Adipocyte (in vitro differentiated cells): ENCODE data around the gene FER1L5.

ENCODE experiments used
- DNase-seq: peaks from one replicate; pipeline ENCODE4 v3.0.0-alpha.2; 2015; ENCODE audit warnings: low read depth
- H3K27me3 ChIP-seq: replicated peaks from 2 replicates; pipeline ENCODE4 v1.7.0; 2013; ENCODE audit warnings: mild to moderate bottlenecking, low read length, moderate library complexity; ENCODE audit not compliant: control insufficient read depth, insufficient read depth
- H3K36me3 ChIP-seq: 2 replicates; pipeline ENCODE4 v1.7.0; 2013; ENCODE audit warnings: low read length, mild to moderate bottlenecking, moderate library complexity; ENCODE audit not compliant: control insufficient read depth, insufficient read depth, severe bottlenecking
- H3K4me1 ChIP-seq: 2 replicates; pipeline ENCODE4 v1.7.0; 2013; ENCODE audit warnings: mild to moderate bottlenecking, low read length, moderate library complexity; ENCODE audit not compliant: control insufficient read depth, insufficient read depth
- H3K4me3 ChIP-seq: 2 replicates; pipeline ENCODE4 v1.7.0; 2013; ENCODE audit warnings: mild to moderate bottlenecking, low read length, moderate library complexity
- H3K9ac ChIP-seq: 2 replicates; pipeline ENCODE4 v1.7.0; 2013; ENCODE audit warnings: mild to moderate bottlenecking, low read length, moderate library complexity
- H3K9me3 ChIP-seq: 2 replicates; pipeline ENCODE4 v1.7.0; 2013; ENCODE audit warnings: mild to moderate bottlenecking, low read length, moderate library complexity; ENCODE audit not compliant: control insufficient read depth

The FER1L5 gene

GRCh38 chr2:96692094-96692971 is 49.8 kb downstream of the FER1L5 start:
- H3K36me3 ChIP-seq = no peaks in the 10 kb centered on the region
- H3K4me3 ChIP-seq = no peak overlapping the region
- peaks cover 4% of the 10 kb centered on the region for H3K27me3 ChIP-seq
- no peak overlapping the region for H3K9ac ChIP-seq
- no peaks in the 10 kb centered on the region for H3K9me3 ChIP-seq
- H3K4me1 ChIP-seq = no peaks in the 10 kb centered on the region
- no peak for DNase-seq

- H3K4me1 ChIP-seq = no peaks in the 10 kb centered on the region
- no peak overlapping the region for H3K4me3 ChIP-seq
- DNase-seq = no peak
- no peaks in the 10 kb centered on the region for H3K27me3 ChIP-seq
- H3K9ac ChIP-seq = no peak overlapping the region
- no peaks in the 10 kb centered on the region for H3K36me3 ChIP-seq
- H3K9me3 ChIP-seq = no peaks in the 10 kb centered on the region
Observed at GRCh38 chr2:96693286-96694200, 51.0 kb downstream of the FER1L5 start.

- H3K9me3 ChIP-seq = no peaks in the 10 kb centered on the region
- H3K9ac ChIP-seq = no peak overlapping the region
- H3K4me1 ChIP-seq = no peaks in the 10 kb centered on the region
- no peaks in the 10 kb centered on the region for H3K36me3 ChIP-seq
- no peak for DNase-seq
- no peak overlapping the region for H3K4me3 ChIP-seq
- H3K27me3 ChIP-seq = no peaks in the 10 kb centered on the region
Observed at GRCh38 chr2:96694279-96694678, 51.7 kb downstream of the FER1L5 start.

GRCh38 chr2:96694816-96695455 is 52.4 kb downstream of the FER1L5 start:
- Histone ChIP-seq H3K4me1 (no peaks in the 10 kb centered on the region), H3K9me3 (no peaks in the 10 kb centered on the region), H3K9ac (no peak overlapping the region), H3K36me3 (no peaks in the 10 kb centered on the region), H3K27me3 (no peaks in the 10 kb centered on the region), H3K4me3 (no peak overlapping the region)
- no peak for DNase-seq

- Histone ChIP-seq H3K4me3 (no peak overlapping the region), H3K36me3 (no peaks in the 10 kb centered on the region)
- DNase-seq = no peak
Observed at GRCh38 chr2:96695602-96696001, 53.0 kb downstream of the FER1L5 start.

GRCh38 chr2:96697476-96697875 is 54.9 kb downstream of the FER1L5 start:
- Histone ChIP-seq H3K4me3 (no peak overlapping the region), H3K9ac (no peak overlapping the region), H3K4me1 (no peaks in the 10 kb centered on the region), H3K27me3 (no peaks in the 10 kb centered on the region), H3K36me3 (no peaks in the 10 kb centered on the region), H3K9me3 (no peaks in the 10 kb centered on the region)
- DNase-seq = no peak

More at GRCh38 chr2:96695602-96696001, 53.0 kb downstream of the FER1L5 start:
- H3K9ac ChIP-seq = no peak overlapping the region
- no peaks in the 10 kb centered on the region for H3K27me3 ChIP-seq
- no peaks in the 10 kb centered on the region for H3K4me1 ChIP-seq
- no peaks in the 10 kb centered on the region for H3K9me3 ChIP-seq

GRCh38 chr2:96698221-96698861 is 55.8 kb downstream of the FER1L5 start:
- Histone ChIP-seq H3K4me1 (no peaks in the 10 kb centered on the region), H3K9ac (no peak overlapping the region), H3K4me3 (no peak overlapping the region), H3K36me3 (no peaks in the 10 kb centered on the region), H3K9me3 (no peaks in the 10 kb centered on the region), H3K27me3 (no peaks in the 10 kb centered on the region)
- no peak for DNase-seq

GRCh38 chr2:96699021-96699420 is 56.5 kb downstream of the FER1L5 start:
- Histone ChIP-seq H3K36me3 (no peaks in the 10 kb centered on the region), H3K4me1 (no peaks in the 10 kb centered on the region), H3K4me3 (no peak overlapping the region), H3K9ac (no peak overlapping the region), H3K9me3 (no peaks in the 10 kb centered on the region), H3K27me3 (no peaks in the 10 kb centered on the region)
- DNase-seq = no peak

- H3K4me1 ChIP-seq = no peaks in the 10 kb centered on the region
- peaks cover 5% of the 10 kb centered on the region for H3K36me3 ChIP-seq
- H3K27me3 ChIP-seq = no peaks in the 10 kb centered on the region
- no peak overlapping the region for H3K9ac ChIP-seq
- no peak overlapping the region for H3K4me3 ChIP-seq
- no peak for DNase-seq
- no peaks in the 10 kb centered on the region for H3K9me3 ChIP-seq
Observed at GRCh38 chr2:96699621-96700020, 57.1 kb downstream of the FER1L5 start.

- H3K9me3 ChIP-seq = no peaks in the 10 kb centered on the region
- H3K36me3 ChIP-seq = peaks cover 5% of the 10 kb centered on the region
- H3K4me1 ChIP-seq = no peaks in the 10 kb centered on the region
- no peak for DNase-seq
- H3K4me3 ChIP-seq = no peak overlapping the region
- H3K27me3 ChIP-seq = no peaks in the 10 kb centered on the region
- H3K9ac ChIP-seq = no peak overlapping the region
Observed at GRCh38 chr2:96700086-96700485, 57.5 kb downstream of the FER1L5 start.
